DND-41 (cell line): ENCODE measurements around the gene KCNH8.

Source experiments
- EZH2 ChIP-seq: IDR thresholded peaks from 3 replicates; pipeline ENCODE4 v1.6.1; 2012; ENCODE audit warnings: borderline replicate concordance, low read depth, mild to moderate bottlenecking, moderate library complexity, low read length, inconsistent platforms; ENCODE audit not compliant: severe bottlenecking
- TF ChIP-seq, protein P1 (sequence below): IDR thresholded peaks from 2 replicates; pipeline ENCODE4 v1.5.1; 2012; ENCODE audit warnings: borderline replicate concordance, low read length, moderate library complexity, mild to moderate bottlenecking; ENCODE audit not compliant: poor library complexity, severe bottlenecking; ENCODE audit errors: extremely low read depth

DNA sequence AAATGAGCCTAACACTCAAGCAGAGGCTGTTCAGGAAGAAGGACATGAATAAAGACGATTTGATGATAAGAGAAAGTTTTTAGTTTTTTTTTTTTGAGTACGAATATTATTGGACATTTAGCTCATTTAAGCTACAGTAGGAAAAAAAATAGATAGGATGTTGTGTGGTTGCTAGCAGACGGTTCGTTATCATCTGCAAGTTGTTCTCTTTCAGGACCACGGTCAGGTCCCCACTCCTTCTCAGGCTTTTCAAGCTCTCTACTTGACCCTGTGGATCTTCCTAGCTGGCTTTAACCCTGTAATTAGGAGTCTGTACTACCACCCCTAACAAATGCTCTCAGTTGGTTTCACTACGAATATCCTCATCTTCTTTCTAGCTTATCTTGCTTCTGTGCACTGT is 1.1 kb downstream of the KCNH8 start:
- TF ChIP-seq, protein P1, sequence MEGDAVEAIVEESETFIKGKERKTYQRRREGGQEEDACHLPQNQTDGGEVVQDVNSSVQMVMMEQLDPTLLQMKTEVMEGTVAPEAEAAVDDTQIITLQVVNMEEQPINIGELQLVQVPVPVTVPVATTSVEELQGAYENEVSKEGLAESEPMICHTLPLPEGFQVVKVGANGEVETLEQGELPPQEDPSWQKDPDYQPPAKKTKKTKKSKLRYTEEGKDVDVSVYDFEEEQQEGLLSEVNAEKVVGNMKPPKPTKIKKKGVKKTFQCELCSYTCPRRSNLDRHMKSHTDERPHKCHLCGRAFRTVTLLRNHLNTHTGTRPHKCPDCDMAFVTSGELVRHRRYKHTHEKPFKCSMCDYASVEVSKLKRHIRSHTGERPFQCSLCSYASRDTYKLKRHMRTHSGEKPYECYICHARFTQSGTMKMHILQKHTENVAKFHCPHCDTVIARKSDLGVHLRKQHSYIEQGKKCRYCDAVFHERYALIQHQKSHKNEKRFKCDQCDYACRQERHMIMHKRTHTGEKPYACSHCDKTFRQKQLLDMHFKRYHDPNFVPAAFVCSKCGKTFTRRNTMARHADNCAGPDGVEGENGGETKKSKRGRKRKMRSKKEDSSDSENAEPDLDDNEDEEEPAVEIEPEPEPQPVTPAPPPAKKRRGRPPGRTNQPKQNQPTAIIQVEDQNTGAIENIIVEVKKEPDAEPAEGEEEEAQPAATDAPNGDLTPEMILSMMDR = no peak
- no peak for TF ChIP-seq EZH2
